A549 (cell line): Measurements from ENCODE around the gene XRCC4.

Experiments used
- POLR2A ChIP-seq: IDR thresholded peaks from 2 replicates; pipeline ENCODE4 v1.6.1; 2012; ENCODE audit warnings: mild to moderate bottlenecking, low read length
- TF ChIP-seq, protein P1 (sequence below): fragments of >200 bp; sonication (Bioruptor Twin); formaldehyde crosslinking; IDR thresholded peaks from 3 replicates; pipeline ENCODE4 v1.5.1; 2016
- TF ChIP-seq, protein P2 (sequence below): IDR thresholded peaks from 2 replicates; pipeline ENCODE4 v1.6.1; 2012
- TF ChIP-seq, protein P3 (sequence below): IDR thresholded peaks from 2 replicates; pipeline ENCODE4 v1.6.1; 2012

- TF ChIP-seq, protein P1, sequence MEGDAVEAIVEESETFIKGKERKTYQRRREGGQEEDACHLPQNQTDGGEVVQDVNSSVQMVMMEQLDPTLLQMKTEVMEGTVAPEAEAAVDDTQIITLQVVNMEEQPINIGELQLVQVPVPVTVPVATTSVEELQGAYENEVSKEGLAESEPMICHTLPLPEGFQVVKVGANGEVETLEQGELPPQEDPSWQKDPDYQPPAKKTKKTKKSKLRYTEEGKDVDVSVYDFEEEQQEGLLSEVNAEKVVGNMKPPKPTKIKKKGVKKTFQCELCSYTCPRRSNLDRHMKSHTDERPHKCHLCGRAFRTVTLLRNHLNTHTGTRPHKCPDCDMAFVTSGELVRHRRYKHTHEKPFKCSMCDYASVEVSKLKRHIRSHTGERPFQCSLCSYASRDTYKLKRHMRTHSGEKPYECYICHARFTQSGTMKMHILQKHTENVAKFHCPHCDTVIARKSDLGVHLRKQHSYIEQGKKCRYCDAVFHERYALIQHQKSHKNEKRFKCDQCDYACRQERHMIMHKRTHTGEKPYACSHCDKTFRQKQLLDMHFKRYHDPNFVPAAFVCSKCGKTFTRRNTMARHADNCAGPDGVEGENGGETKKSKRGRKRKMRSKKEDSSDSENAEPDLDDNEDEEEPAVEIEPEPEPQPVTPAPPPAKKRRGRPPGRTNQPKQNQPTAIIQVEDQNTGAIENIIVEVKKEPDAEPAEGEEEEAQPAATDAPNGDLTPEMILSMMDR = no peak
- TF ChIP-seq POLR2A = no peak
- TF ChIP-seq, protein P2, sequence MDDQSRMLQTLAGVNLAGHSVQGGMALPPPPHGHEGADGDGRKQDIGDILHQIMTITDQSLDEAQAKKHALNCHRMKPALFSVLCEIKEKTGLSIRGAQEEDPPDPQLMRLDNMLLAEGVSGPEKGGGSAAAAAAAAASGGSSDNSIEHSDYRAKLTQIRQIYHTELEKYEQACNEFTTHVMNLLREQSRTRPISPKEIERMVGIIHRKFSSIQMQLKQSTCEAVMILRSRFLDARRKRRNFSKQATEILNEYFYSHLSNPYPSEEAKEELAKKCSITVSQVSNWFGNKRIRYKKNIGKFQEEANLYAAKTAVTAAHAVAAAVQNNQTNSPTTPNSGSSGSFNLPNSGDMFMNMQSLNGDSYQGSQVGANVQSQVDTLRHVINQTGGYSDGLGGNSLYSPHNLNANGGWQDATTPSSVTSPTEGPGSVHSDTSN = no peak
- TF ChIP-seq, protein P3, sequence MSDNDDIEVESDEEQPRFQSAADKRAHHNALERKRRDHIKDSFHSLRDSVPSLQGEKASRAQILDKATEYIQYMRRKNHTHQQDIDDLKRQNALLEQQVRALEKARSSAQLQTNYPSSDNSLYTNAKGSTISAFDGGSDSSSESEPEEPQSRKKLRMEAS = no peak
Measured at GRCh38 chr5:83097689-83098231, 20.4 kb downstream of the XRCC4 start.
